GM12878 (cell line): ENCODE data around the gene VCX3B. TPM values are rescaled to one million over a fixed set of nuclear protein-coding genes. Genes with fewer than 3 reads are reported as not detected.

Source experiments
- ATAC-seq: fragments of 200-7000 bp; cut with Tn5 transposase; 3 replicates; pipeline ENCODE4 v1.9.1; 2020; ENCODE audit warnings: mild to moderate bottlenecking, moderate library complexity
- BruUV-seq: library from RNA; stranded (reverse); fragments of 400-500 nt; replicated peaks from 2 replicates; lab custom pipeline; 2021; lab: Mats Ljungman, UMichigan
- CTCF ChIA-PET: fragments of 300-600 bp; sonication (Branson Sonifier 250); formaldehyde crosslinking; extraction: SDS; loops from one replicate; lab custom pipeline; 2021; ENCODE audit warnings: inconsistent platforms; lab: Yijun Ruan, JAX
- POLR2A ChIA-PET: fragments of 350-600 bp; formaldehyde crosslinking; extraction: SDS; loops from one replicate; lab custom pipeline; 2021; ENCODE audit warnings: inconsistent platforms; lab: Charles Lee
- RAD21 ChIA-PET: fragments of 300-600 bp; sonication (Branson Sonifier 250); formaldehyde crosslinking; loops from one replicate; lab custom pipeline; 2023; ENCODE audit warnings: antibody characterized with exemption; ENCODE audit not compliant: unreplicated experiment; lab: Charles Lee
- SMC1A ChIA-PET: fragments of 300-600 bp; sonication (Branson Sonifier 250); formaldehyde crosslinking; loops from one replicate; lab custom pipeline; 2023; ENCODE audit not compliant: unreplicated experiment, uncharacterized antibody; lab: Charles Lee
- DNase-seq: peaks from one replicate; pipeline ENCODE4 v3.0.0-alpha.2; 2011; ENCODE audit warnings: low read depth, low spot score
- FAIRE-seq: peaks from 3 replicates; lab custom pipeline; 2011; peaks lifted over from hg19 to GRCh38; lab: Jason Lieb, UNC
- H2AFZ ChIP-seq: 2 replicates; pipeline ENCODE4 v1.6.0; 2011; ENCODE audit warnings: low read depth, low read length, control low read depth; ENCODE audit not compliant: control insufficient read depth
- H3K27ac ChIP-seq: 2 replicates; pipeline ENCODE4 v1.5.1; 2011; ENCODE audit warnings: control low read depth; ENCODE audit not compliant: control insufficient read depth, insufficient read depth
- H3K27me3 ChIP-seq, 2 experiments: replicated peaks in 1 of 2; 2 replicates each; pipeline versions ENCODE4 v1.6.0 to v1.6.1; 2011; ENCODE audit warnings: low read length in 1 of 2; ENCODE audit not compliant: control insufficient read depth in 2 of 2, insufficient read depth in 2 of 2
- H3K36me3 ChIP-seq, 2 experiments: 2 replicates each; pipeline ENCODE4 v1.5.1; 2011; ENCODE audit warnings: low read length in 1 of 2; ENCODE audit not compliant: control insufficient read depth in 2 of 2, insufficient read depth in 2 of 2
- H3K4me1 ChIP-seq: 2 replicates; pipeline ENCODE4 v1.6.1; 2011; ENCODE audit warnings: mild to moderate bottlenecking, low read length, moderate library complexity, mixed read lengths; ENCODE audit not compliant: control insufficient read depth, insufficient read depth
- H3K4me2 ChIP-seq: 2 replicates; pipeline ENCODE4 v1.6.0; 2011; ENCODE audit warnings: control low read depth; ENCODE audit not compliant: control insufficient read depth, insufficient read depth
- H3K4me3 ChIP-seq: fragments of 200-600 bp; sonication (generic); 2 replicates; pipeline ENCODE4 v1.5.1; 2016
- H3K79me2 ChIP-seq: 2 replicates; pipeline ENCODE4 v1.6.0; 2011; ENCODE audit warnings: low read length; ENCODE audit not compliant: control insufficient read depth, insufficient read depth
- H3K9ac ChIP-seq: 2 replicates; pipeline ENCODE4 v1.8.0; 2011; ENCODE audit warnings: low read length, control low read depth, mixed read lengths; ENCODE audit not compliant: control insufficient read depth, insufficient read depth
- H3K9me3 ChIP-seq: replicated peaks from 3 replicates; pipeline ENCODE4 v1.5.1; 2011; ENCODE audit warnings: mild to moderate bottlenecking, low read length; ENCODE audit not compliant: control insufficient read depth, insufficient read depth
- H4K20me1 ChIP-seq: 2 replicates; pipeline ENCODE4 v1.6.0; 2011; ENCODE audit not compliant: control insufficient read depth, insufficient read depth
- ATF3 ChIP-seq: IDR thresholded peaks from 2 replicates; pipeline ENCODE4 v1.6.1; 2011; ENCODE audit warnings: low read depth, mild to moderate bottlenecking, low read length, moderate library complexity, borderline replicate concordance; ENCODE audit errors: extremely low read depth
- BCL3 ChIP-seq: IDR thresholded peaks from 2 replicates; pipeline ENCODE4 v1.6.1; 2011; ENCODE audit warnings: borderline replicate concordance, low read depth, mild to moderate bottlenecking, moderate library complexity, low read length; ENCODE audit not compliant: insufficient read depth, poor library complexity, severe bottlenecking
- CHD2 ChIP-seq: IDR thresholded peaks from 2 replicates; pipeline ENCODE4 v1.6.1; 2011; ENCODE audit warnings: low read depth, low read length, improper control_type of control experiment, borderline replicate concordance
- CREM ChIP-seq: IDR thresholded peaks from 2 replicates; pipeline ENCODE4 v1.6.1; 2014; ENCODE audit warnings: antibody characterized with exemption, low read depth
- CTCF ChIP-seq, 3 experiments: IDR thresholded peaks in 2 of 3; conservative IDR thresholded peaks in 1 of 3; 2 replicates each; pipeline ENCODE4 v1.5.1; 2011; ENCODE audit warnings: low read depth in 3 of 3, low read length in 3 of 3, mild to moderate bottlenecking in 3 of 3, control low read depth in 2 of 3, moderate library complexity in 2 of 3, inconsistent platforms in 1 of 3, mixed read lengths in 1 of 3; ENCODE audit not compliant: control insufficient read depth in 2 of 3, insufficient read depth in 1 of 3; ENCODE audit errors: extremely low read depth in 1 of 3
- EED ChIP-seq: sonication (generic); IDR thresholded peaks from 2 replicates; pipeline ENCODE4 v1.6.1; 2016; ENCODE audit warnings: antibody characterized with exemption, low read depth
- FOS ChIP-seq: IDR thresholded peaks from 3 replicates; pipeline ENCODE4 v1.6.1; 2011; ENCODE audit warnings: borderline replicate concordance; ENCODE audit not compliant: insufficient read length; ENCODE audit errors: extremely low read depth
- HDAC6 ChIP-seq: fragments of 200-600 bp; sonication (generic); IDR thresholded peaks from one replicate; pipeline ENCODE4 v1.8.0; 2017; ENCODE audit warnings: antibody characterized with exemption; ENCODE audit not compliant: unreplicated experiment
- MXI1 ChIP-seq: fragments of 150-350 bp; IDR thresholded peaks from 2 replicates; pipeline ENCODE4 v1.6.1; 2011; ENCODE audit warnings: low read depth, mild to moderate bottlenecking, inconsistent platforms, low read length, improper control_type of control experiment
- MYC ChIP-seq: IDR thresholded peaks from 2 replicates; pipeline ENCODE4 v1.6.1; 2011; ENCODE audit warnings: mild to moderate bottlenecking, low read length, moderate library complexity, inconsistent platforms; ENCODE audit not compliant: insufficient read depth, insufficient replicate concordance, insufficient read length, severe bottlenecking
- NFYB ChIP-seq: IDR thresholded peaks from 2 replicates; pipeline ENCODE4 v1.6.1; 2011; ENCODE audit warnings: low read depth, mild to moderate bottlenecking, low read length, improper control_type of control experiment, moderate library complexity; ENCODE audit not compliant: insufficient read depth
- PBX3 ChIP-seq: IDR thresholded peaks from 2 replicates; pipeline ENCODE4 v1.6.1; 2011; ENCODE audit warnings: mild to moderate bottlenecking, low read depth, low read length, moderate library complexity; ENCODE audit not compliant: insufficient replicate concordance
- RB1 ChIP-seq: fragments of 450-650 bp; formaldehyde crosslinking; IDR thresholded peaks from 2 replicates; pipeline ENCODE4 v1.6.1; 2017; ENCODE audit warnings: mild to moderate bottlenecking, borderline replicate concordance
- RCOR1 ChIP-seq: conservative IDR thresholded peaks from 2 replicates; pipeline ENCODE4 v1.6.1; 2012; ENCODE audit warnings: low read depth, low read length, improper control_type of control experiment
- SMARCA5 ChIP-seq: fragments of 450-650 bp; IDR thresholded peaks from 2 replicates; pipeline ENCODE4 v1.6.1; 2017; ENCODE audit warnings: mild to moderate bottlenecking
- TARDBP ChIP-seq: IDR thresholded peaks from 2 replicates; pipeline ENCODE4 v1.6.1; 2016; ENCODE audit warnings: borderline replicate concordance
- TCF3 ChIP-seq: IDR thresholded peaks from 2 replicates; pipeline ENCODE4 v1.6.1; 2012; ENCODE audit warnings: low read depth, mild to moderate bottlenecking, low read length, borderline replicate concordance; ENCODE audit not compliant: insufficient read depth
- whole genome bisulfite sequencing: methylation state at CpG from one replicate; pipeline ENCODE4 v1.1.6; 2016; ENCODE audit warnings: low lambda C conversion rate; ENCODE audit not compliant: insufficient replicate concordance, insufficient coverage; ENCODE audit errors: missing lambda C conversion rate; 5-methylcytosine and 5-hydroxymethylcytosine counted together
- in situ Hi-C: fragments of 300-500 bp; cut with MboI; formaldehyde crosslinking; loops from 9 replicates; pipeline ENCODE4 v1.14.3; 2018; ENCODE audit warnings: mixed read lengths
- intact Hi-C: fragments of 100-400 bp; cut with micrococcal nuclease; formaldehyde crosslinking; loops from one replicate; pipeline ENCODE4 v1.14.2; 2022; ENCODE audit not compliant: unreplicated experiment
- polyA plus RNA-seq, 11 experiments: library from polyadenylated mRNA; depleted of rRNA in 4 of 11; unstranded in 6 of 11; stranded (reverse) in 5 of 11; fragments of >200 nt; fragmentation: Nextera tagmentation in 4 of 11; fragmentation: Illumina TruSeq in 1 of 11; extraction: Ambion mirVana in 4 of 11; extraction: Trizol in 1 of 11; gene quantifications; 1 replicate in 1 of 11; 2 replicates in 10 of 11; pipeline versions ENCODE4 v1.2.1 to v1.2.3, GENCODE V29; 2011 to 2016; ENCODE audit warnings: inconsistent platforms in 2 of 11, missing spikeins in 2 of 11, low read depth in 1 of 11
- total RNA-seq, 4 experiments: library from RNA; depleted of rRNA in 3 of 4; stranded (reverse); fragments of >200 nt in 3 of 4; fragmentation: Illumina TruSeq in 1 of 4; extraction: Trizol in 1 of 4; gene quantifications; 2 replicates each; pipeline versions ENCODE4 v1.2.1 to v1.2.3, GENCODE V29; 2013 to 2021

Gene VCX3B
- total and polyA plus RNA-seq, 10 of the 15 experiments (the other 5 are each of a cell fraction or from before 2014, with no cell fraction given): 0.06 to 0.11 TPM; not detected in 8

GRCh38 chrX:8484360-8484949 lies 19.8 kb downstream of the VCX3B start:
- Histone ChIP-seq H3K4me1 (no peaks in the 10 kb centered on the region), H3K9me3 (no peaks in the 10 kb centered on the region), H3K4me2 (no peak overlapping the region), H3K79me2 (no peaks in the 10 kb centered on the region), H3K9ac (no peak overlapping the region), H3K27ac (no peak overlapping the region), H3K4me3 (no peak overlapping the region), H4K20me1 (no peaks in the 10 kb centered on the region), H2AFZ (no peak overlapping the region), H3K27me3 (no peaks in the 10 kb centered on the region), H3K36me3 (no peaks in the 10 kb centered on the region)
- RAD21 ChIA-PET: no interaction called here
- SMC1A ChIA-PET: no interaction called here
- FAIRE-seq: no peak
- WGBS: 59% methylated on average over 8 of the region's 8 CpGs
- no peak for ATAC-seq
- CTCF ChIA-PET: no interaction called here
- no peak for DNase-seq
- intact Hi-C loops (no loop called here), in situ Hi-C loops (no loop called here)
- no TSS peak for BruUV-seq
- no peak for TF ChIP-seq TARDBP
- no peak for TF ChIP-seq HDAC6
- no peak for TF ChIP-seq FOS
- TF ChIP-seq EED: no peak
- TF ChIP-seq CHD2: no peak
- TF ChIP-seq RCOR1: no peak
- TF ChIP-seq CTCF (IDR thresholded peaks at IDR 0.05 in 2 of 3, conservative IDR thresholded peaks at IDR 0.05 in 1 of 3; ENCODE audit: control insufficient read depth in 2 of 3, extremely low read depth in 1 of 3, insufficient read depth in 1 of 3, low read depth in 3 of 3, low read length in 3 of 3): no peak
- TF ChIP-seq CREM: no peak
- TF ChIP-seq BCL3: no peak
- TF ChIP-seq MYC: no peak
- TF ChIP-seq RB1: no peak
- TF ChIP-seq NFYB: no peak
- TF ChIP-seq SMARCA5: no peak
- no peak for TF ChIP-seq PBX3
- TF ChIP-seq TCF3: no peak
- no peak for TF ChIP-seq MXI1
- TF ChIP-seq ATF3: no peak
- POLR2A ChIA-PET: no interaction called here
